ENCODE results near the gene CNTNAP5. TPM values are rescaled to one million over a fixed set of nuclear protein-coding genes. Genes with fewer than 3 reads are reported as not detected.

The CNTNAP5 gene
- total and polyA plus RNA-seq, 7 donors = not detected

DNA sequence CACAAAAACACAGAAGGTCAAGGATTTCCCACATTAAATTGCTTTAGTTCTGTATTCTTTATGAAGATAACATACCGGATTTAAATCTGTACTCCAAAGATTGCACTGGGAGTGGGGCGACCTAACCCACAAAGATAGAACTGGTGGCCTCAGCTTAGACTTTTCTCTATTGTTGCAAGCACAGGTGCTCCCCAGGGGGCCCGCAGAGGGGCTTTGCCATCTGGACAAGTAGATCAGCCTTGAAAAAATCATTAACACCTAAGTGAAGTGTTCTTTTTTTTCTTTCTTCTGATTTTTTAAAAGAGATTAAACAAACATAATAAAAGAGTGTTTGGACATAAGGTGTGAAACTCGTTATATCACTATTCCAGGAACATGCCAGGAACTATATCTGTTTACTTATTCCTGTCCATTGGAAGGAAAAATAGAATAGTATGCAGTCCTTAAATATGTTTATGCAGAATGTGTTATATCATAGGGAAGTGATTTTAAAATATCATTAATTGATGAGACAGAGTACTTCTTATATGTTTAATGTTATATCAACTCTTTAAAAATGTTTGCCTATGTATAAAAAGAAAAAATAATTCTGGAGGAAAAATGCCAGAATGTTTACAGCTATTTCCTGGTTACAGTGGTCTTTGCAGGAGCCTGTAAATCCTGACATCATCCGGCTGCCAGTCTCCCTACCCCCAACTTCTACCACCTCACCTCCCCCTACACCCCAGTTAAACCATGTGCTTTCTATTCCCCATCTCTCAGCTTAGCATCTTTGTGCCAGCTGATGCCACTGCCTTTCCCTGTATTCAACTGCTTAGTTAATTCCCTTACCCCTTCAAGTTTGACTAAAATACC, 679.2 kb downstream of the CNTNAP5 start:
- 36 to 44% (median 44%) methylated on average over 5 of the region's 5 CpGs for WGBS, 3 donors
- intact Hi-C loops (cut with DNase I) = no loop called here
- H3K4me1 ChIP-seq = no peaks in the 10 kb centered on the region
- no peak overlapping the region for H3K27ac ChIP-seq
- H3K27me3 ChIP-seq (ENCODE audit: insufficient read depth in 3 of 3, low read length in 2 of 3) = no peaks in the 10 kb centered on the region
- no peak overlapping the region for H3K4me3 ChIP-seq
- H3K9me3 ChIP-seq = no peaks in the 10 kb centered on the region
- no peak for DNase-seq
- no peaks in the 10 kb centered on the region for H3K36me3 ChIP-seq (ENCODE audit: insufficient read depth in 1 of 2, low read depth in 1 of 2)
- TF ChIP-seq, protein P1, sequence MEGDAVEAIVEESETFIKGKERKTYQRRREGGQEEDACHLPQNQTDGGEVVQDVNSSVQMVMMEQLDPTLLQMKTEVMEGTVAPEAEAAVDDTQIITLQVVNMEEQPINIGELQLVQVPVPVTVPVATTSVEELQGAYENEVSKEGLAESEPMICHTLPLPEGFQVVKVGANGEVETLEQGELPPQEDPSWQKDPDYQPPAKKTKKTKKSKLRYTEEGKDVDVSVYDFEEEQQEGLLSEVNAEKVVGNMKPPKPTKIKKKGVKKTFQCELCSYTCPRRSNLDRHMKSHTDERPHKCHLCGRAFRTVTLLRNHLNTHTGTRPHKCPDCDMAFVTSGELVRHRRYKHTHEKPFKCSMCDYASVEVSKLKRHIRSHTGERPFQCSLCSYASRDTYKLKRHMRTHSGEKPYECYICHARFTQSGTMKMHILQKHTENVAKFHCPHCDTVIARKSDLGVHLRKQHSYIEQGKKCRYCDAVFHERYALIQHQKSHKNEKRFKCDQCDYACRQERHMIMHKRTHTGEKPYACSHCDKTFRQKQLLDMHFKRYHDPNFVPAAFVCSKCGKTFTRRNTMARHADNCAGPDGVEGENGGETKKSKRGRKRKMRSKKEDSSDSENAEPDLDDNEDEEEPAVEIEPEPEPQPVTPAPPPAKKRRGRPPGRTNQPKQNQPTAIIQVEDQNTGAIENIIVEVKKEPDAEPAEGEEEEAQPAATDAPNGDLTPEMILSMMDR (IDR thresholded peaks at IDR 0.05) = no peak
- no peak for ATAC-seq

DNA sequence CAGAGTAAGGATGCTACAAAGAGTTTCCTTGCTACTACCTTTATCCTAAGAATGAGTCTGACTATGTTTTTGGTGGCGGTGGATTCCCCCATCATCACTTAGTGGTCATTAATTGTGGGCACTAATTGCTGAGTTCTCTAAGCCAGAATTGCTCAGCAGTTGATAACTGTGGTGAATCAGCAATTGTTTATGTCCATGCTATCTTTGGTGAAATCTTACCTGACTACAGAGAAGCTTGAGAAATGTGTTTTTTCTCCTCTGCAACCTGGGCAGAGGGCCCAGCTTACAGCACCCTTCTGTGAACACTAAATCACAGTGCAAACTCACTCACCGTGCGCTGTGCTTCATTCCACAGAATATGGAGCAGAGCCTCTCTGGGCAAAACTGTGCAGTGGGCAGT, 683.6 kb downstream of the CNTNAP5 start:
- TF ChIP-seq, protein P1 (IDR thresholded peaks at IDR 0.05) = no peak
- Histone ChIP-seq H3K27me3 (ENCODE audit: insufficient read depth in 3 of 3, low read length in 2 of 3) (no peaks in the 10 kb centered on the region), H3K9me3 (no peaks in the 10 kb centered on the region), H3K4me1 (no peaks in the 10 kb centered on the region), H3K4me3 (no peak overlapping the region), H3K27ac (no peak overlapping the region), H3K36me3 (ENCODE audit: insufficient read depth in 1 of 2, low read depth in 1 of 2) (no peaks in the 10 kb centered on the region)
- DNase-seq (no peak), ATAC-seq (no peak)
- intact Hi-C loops (cut with DNase I) = no loop called here
- WGBS, 3 donors = 80 to 92% (median 89%) methylated on average over 3 of the region's 3 CpGs

DNA sequence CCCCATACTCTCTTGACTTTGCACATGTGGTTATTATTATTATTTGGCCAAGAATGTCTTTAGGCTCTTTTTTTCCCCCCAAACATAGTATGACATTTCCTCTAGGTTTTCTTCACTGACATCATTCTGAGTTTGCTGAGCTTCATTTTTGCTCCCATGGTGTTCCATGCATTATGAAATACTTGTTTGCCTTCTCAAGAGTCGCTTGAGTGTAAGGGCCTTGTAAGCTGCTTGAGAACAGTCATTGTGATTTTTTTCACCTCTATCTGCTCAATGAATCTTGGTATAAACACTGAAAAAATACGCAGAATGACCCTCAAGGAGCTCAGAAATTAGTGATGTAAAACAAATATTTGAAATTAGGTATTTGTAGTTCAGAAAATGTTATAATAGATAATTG, 688.9 kb downstream of the CNTNAP5 start:
- TF ChIP-seq, protein P1 (IDR thresholded peaks at IDR 0.05) = no peak
- intact Hi-C loops (cut with DNase I) = no loop called here
- ATAC-seq (no peak), DNase-seq (no peak)
- no peaks in the 10 kb centered on the region for H3K4me1 ChIP-seq
- no peaks in the 10 kb centered on the region for H3K27me3 ChIP-seq (ENCODE audit: insufficient read depth in 3 of 3, low read length in 2 of 3)
- no peaks in the 10 kb centered on the region for H3K36me3 ChIP-seq (ENCODE audit: insufficient read depth in 1 of 2, low read depth in 1 of 2)
- WGBS, 3 donors = 52 to 94% (median 88%) methylated on average over 2 of the region's 2 CpGs
- H3K4me3 ChIP-seq = no peak overlapping the region
- H3K9me3 ChIP-seq = no peaks in the 10 kb centered on the region
- H3K27ac ChIP-seq = no peak overlapping the region

DNA sequence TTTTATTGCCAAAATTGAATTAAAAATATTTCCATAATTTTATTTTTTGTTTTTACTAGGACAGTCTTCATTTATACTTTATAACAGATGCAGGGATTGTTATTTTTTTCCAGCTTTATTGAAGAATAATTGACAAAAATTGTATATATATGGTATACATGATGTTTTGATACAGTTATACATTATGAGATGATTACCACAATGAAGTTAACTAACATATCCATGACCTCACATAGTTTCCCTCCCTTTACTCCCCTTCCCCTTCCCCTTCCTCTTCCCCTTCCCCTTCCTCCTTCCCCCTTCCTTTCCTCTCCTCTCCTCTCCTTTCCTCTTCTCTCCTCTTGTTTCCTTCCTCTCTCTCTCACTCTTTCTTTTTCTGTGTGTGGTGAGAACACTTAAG, 700.1 kb downstream of the CNTNAP5 start:
- intact Hi-C loops (cut with DNase I) = no loop called here
- no peak for ATAC-seq

More for the DNA sequence above, 700.1 kb downstream of the CNTNAP5 start:
- Histone ChIP-seq H3K4me1 (no peaks in the 10 kb centered on the region), H3K36me3 (ENCODE audit: insufficient read depth in 1 of 2, low read depth in 1 of 2) (no peaks in the 10 kb centered on the region), H3K9me3 (no peaks in the 10 kb centered on the region), H3K4me3 (no peak overlapping the region), H3K27ac (no peak overlapping the region), H3K27me3 (ENCODE audit: insufficient read depth in 3 of 3, low read length in 2 of 3) (no peaks in the 10 kb centered on the region)
- TF ChIP-seq, protein P1 (IDR thresholded peaks at IDR 0.05) = no peak
- DNase-seq = no peak

All from psoas muscle (tissue), 8 donors.